Activated naive CD4-positive, alpha-beta T cell treated with anti-CD3 and anti-CD28 coated beads, Interleukin-2, amount 10 ng/mL, durations not matched to agents 7 days and 5 days (primary cell): Measurements from ENCODE around the gene BAZ2B.

ENCODE experiments used
- CTCF ChIA-PET: fragments of 350-600 bp; sonication (Branson Sonifier 250); formaldehyde crosslinking; loops from one replicate; lab custom pipeline; 2021; ENCODE audit warnings: antibody characterized with exemption; lab: Charles Lee
- DNase-seq: peaks from one replicate; pipeline ENCODE4 v3.0.0-alpha.2; 2020
- H3K27ac Mint-ChIP-seq: one replicate; pipeline ENCODE4 v1.8.0; 2021; ENCODE audit warnings: mild to moderate bottlenecking, moderate library complexity, mixed read lengths
- H3K27me3 Mint-ChIP-seq: one replicate; pipeline ENCODE4 v1.8.0; 2021; ENCODE audit warnings: mild to moderate bottlenecking, mixed read lengths
- H3K36me3 Mint-ChIP-seq: one replicate; pipeline ENCODE4 v1.8.0; 2021; ENCODE audit warnings: mixed read lengths
- H3K4me1 Mint-ChIP-seq: one replicate; pipeline ENCODE4 v1.8.0; 2021; ENCODE audit warnings: mixed read lengths
- H3K4me3 Mint-ChIP-seq: one replicate; pipeline ENCODE4 v1.8.0; 2021; ENCODE audit warnings: mild to moderate bottlenecking, moderate library complexity, mixed read lengths
- H3K9me3 Mint-ChIP-seq: one replicate; pipeline ENCODE4 v1.8.0; 2021; ENCODE audit warnings: mixed read lengths

The BAZ2B gene

GRCh38 chr2:159573294-159573693 is 43.1 kb downstream of the BAZ2B start:
- H3K27me3 Mint-ChIP-seq, result no peaks in the 10 kb centered on the region
- no peaks in the 10 kb centered on the region for H3K36me3 Mint-ChIP-seq
- H3K27ac Mint-ChIP-seq, result no peak overlapping the region
- CTCF ChIA-PET, result no interaction called here
- H3K4me3 Mint-ChIP-seq, result no peak overlapping the region
- no peaks in the 10 kb centered on the region for H3K4me1 Mint-ChIP-seq
- DNase-seq, result no peak
- H3K9me3 Mint-ChIP-seq, result no peaks in the 10 kb centered on the region

DNA sequence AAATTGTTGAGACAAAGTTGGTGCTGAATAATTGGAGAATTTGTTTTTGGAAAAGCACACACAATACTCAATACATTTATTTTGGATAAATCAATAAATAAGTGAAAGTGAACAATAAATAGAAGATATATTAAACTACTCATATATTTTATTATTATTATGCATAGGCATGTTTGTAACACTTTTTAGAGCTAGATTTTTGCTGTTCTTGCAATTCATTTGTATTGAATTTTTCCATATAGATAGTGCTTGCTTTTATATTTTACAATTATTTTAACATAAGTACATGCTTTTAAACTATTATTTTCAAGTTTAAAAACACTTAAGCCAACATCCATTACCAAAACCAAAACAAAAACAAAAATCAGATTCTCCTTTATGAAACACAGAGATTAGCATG is 43.9 kb downstream of the BAZ2B start:
- Mint-ChIP-seq H3K4me3 (no peak overlapping the region), H3K4me1 (no peaks in the 10 kb centered on the region), H3K27ac (no peak overlapping the region), H3K27me3 (no peaks in the 10 kb centered on the region), H3K36me3 (no peaks in the 10 kb centered on the region), H3K9me3 (no peaks in the 10 kb centered on the region)
- CTCF ChIA-PET, result no interaction called here
- DNase-seq, result no peak

GRCh38 chr2:159571540-159572260 is 44.6 kb downstream of the BAZ2B start:
- H3K4me1 Mint-ChIP-seq, result no peaks in the 10 kb centered on the region
- DNase-seq, result no peak
- H3K4me3 Mint-ChIP-seq, result no peak overlapping the region
- no peaks in the 10 kb centered on the region for H3K9me3 Mint-ChIP-seq
- CTCF ChIA-PET, result no interaction called here
- no peaks in the 10 kb centered on the region for H3K36me3 Mint-ChIP-seq
- no peak overlapping the region for H3K27ac Mint-ChIP-seq
- H3K27me3 Mint-ChIP-seq, result no peaks in the 10 kb centered on the region

DNA sequence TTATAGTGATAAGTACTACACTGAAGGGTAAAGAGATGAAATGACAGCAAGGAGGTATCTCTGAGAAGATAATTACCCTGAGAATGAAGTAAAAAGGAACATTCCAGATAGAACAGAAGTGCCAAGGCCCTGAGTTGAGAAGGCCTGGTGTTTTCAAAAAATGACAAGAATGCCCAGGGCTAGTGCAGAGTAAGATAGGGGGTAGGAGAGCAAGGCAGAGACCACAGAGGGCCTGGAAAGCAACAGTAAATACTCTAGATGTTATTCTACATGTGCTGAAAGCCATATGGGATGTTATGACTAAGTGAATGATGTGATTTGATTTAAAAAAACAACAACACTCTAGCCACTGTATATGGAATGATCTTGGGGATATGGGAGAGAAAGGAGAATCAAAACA is 52.3 kb downstream of the BAZ2B start:
- Mint-ChIP-seq H3K4me3 (no peak overlapping the region), H3K4me1 (no peaks in the 10 kb centered on the region), H3K36me3 (no peaks in the 10 kb centered on the region), H3K27me3 (no peaks in the 10 kb centered on the region), H3K27ac (no peak overlapping the region), H3K9me3 (no peaks in the 10 kb centered on the region)
- DNase-seq, result no peak
- CTCF ChIA-PET, result no interaction called here

DNA sequence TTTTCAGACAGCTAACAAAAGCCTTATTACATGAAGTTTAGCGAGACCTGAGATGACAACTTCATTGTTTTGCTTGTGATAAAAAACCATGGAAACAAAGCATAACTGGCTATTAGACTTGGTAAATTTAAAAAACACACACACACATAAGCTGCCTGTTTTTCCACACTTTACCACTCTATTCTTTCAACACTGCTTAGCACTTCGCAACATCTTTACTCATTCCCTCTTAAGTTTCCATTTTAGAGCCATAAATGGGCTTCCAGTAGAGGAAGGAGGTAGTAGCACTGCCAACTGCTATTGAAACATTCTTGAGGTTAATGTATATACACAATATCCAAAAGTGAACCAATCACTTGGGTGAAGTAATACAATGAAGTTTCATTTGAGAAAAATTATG is 54.1 kb downstream of the BAZ2B start:
- no peak overlapping the region for H3K4me3 Mint-ChIP-seq
- no peak overlapping the region for H3K27ac Mint-ChIP-seq
- DNase-seq, result no peak

GRCh38 chr2:159561786-159562185 is 54.6 kb downstream of the BAZ2B start:
- CTCF ChIA-PET, result no interaction called here
- H3K4me1 Mint-ChIP-seq, result no peaks in the 10 kb centered on the region

More for the DNA sequence above, 54.1 kb downstream of the BAZ2B start:
- Mint-ChIP-seq H3K36me3 (no peaks in the 10 kb centered on the region), H3K9me3 (no peaks in the 10 kb centered on the region), H3K4me1 (no peaks in the 10 kb centered on the region), H3K27me3 (no peaks in the 10 kb centered on the region)
- CTCF ChIA-PET, result no interaction called here

GRCh38 chr2:159561242-159561641 is 55.1 kb downstream of the BAZ2B start:
- Mint-ChIP-seq H3K4me1 (no peaks in the 10 kb centered on the region), H3K36me3 (no peaks in the 10 kb centered on the region), H3K4me3 (no peak overlapping the region), H3K27me3 (no peaks in the 10 kb centered on the region), H3K27ac (no peak overlapping the region), H3K9me3 (no peaks in the 10 kb centered on the region)
- DNase-seq, result no peak
- CTCF ChIA-PET, result no interaction called here

More at GRCh38 chr2:159561786-159562185, 54.6 kb downstream of the BAZ2B start:
- Mint-ChIP-seq H3K9me3 (no peaks in the 10 kb centered on the region), H3K27me3 (no peaks in the 10 kb centered on the region), H3K27ac (no peak overlapping the region), H3K4me3 (no peak overlapping the region), H3K36me3 (no peaks in the 10 kb centered on the region)
- no peak for DNase-seq

GRCh38 chr2:159559034-159559433 is 57.3 kb downstream of the BAZ2B start:
- DNase-seq, result no peak
- Mint-ChIP-seq H3K27ac (no peak overlapping the region), H3K36me3 (no peaks in the 10 kb centered on the region), H3K9me3 (no peaks in the 10 kb centered on the region), H3K27me3 (no peaks in the 10 kb centered on the region), H3K4me1 (no peaks in the 10 kb centered on the region), H3K4me3 (no peak overlapping the region)
- CTCF ChIA-PET, result no interaction called here

- Mint-ChIP-seq H3K36me3 (no peaks in the 10 kb centered on the region), H3K9me3 (no peaks in the 10 kb centered on the region), H3K27ac (no peak overlapping the region), H3K27me3 (no peaks in the 10 kb centered on the region), H3K4me1 (no peaks in the 10 kb centered on the region), H3K4me3 (no peak overlapping the region)
- CTCF ChIA-PET, result no interaction called here
- no peak for DNase-seq
These were observed 57.9 kb downstream of the BAZ2B start for GRCh38 chr2:159558479-159558878.

DNA sequence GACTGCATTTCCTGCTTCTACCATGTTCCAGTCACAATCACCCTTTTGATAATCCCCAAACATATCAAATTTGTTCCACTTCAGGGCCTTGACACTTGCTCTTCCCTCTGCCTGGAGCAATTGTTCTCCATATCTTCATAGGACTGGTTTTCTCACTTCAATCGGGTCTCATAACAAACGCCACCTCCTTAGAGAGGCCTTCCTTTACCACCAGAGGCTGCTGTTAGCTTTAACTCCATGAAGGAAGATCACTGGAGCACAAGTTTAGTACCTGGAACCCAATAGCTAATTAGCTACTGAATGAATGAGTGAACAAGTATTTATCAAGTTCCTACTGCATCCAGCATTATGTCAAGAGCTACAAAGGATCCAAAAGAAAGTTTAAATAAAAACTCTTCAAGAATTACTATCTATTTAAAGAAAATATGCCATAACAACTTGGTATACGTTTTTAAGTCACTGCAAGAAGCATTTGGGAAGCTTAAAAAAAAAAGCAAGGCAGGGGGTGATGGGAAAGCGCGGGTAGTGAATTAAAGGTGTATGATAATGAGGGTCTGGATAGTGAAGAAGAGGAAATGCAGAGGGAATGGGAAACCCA is 58.8 kb downstream of the BAZ2B start:
- no peaks in the 10 kb centered on the region for H3K36me3 Mint-ChIP-seq
- no peaks in the 10 kb centered on the region for H3K27me3 Mint-ChIP-seq
- no peaks in the 10 kb centered on the region for H3K4me1 Mint-ChIP-seq
- no peak overlapping the region for H3K27ac Mint-ChIP-seq
- no peak for DNase-seq
- no peaks in the 10 kb centered on the region for H3K9me3 Mint-ChIP-seq
- CTCF ChIA-PET, result no interaction called here
- H3K4me3 Mint-ChIP-seq, result no peak overlapping the region

DNA sequence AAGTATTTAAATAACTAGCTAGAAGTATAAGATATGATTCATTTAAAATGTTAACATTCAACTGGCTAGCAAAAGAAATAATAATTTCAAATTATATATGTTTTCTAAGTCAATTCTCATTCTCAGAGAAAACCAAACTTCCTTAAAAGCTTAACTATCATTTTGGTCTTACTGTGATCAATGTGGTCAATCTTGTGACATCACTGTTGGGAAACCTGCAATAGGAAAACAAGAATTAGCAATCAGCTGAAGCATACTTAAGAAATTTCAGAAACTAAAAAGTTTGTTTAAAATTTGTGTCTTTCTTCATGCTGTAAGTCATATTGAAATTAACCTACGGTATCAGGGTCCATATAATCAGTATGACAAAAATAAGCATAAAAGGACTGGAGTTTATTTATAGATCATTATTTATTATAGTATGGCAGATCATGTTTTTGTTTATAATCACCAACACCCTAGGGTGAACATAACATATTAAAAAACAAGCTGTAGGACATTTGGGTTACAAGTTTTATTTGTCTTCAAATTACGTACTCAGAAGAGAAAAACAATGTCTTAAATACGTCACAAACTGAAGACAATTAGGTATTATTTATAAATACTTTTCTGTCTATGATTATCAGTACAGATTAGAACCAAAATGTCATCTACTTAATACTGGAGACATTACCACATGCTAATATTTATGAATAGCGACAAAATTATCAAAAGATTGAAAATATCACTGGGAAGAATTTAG is 60.5 kb downstream of the BAZ2B start:
- Mint-ChIP-seq H3K27me3 (no peaks in the 10 kb centered on the region), H3K27ac (no peak overlapping the region), H3K36me3 (no peaks in the 10 kb centered on the region), H3K4me1 (no peaks in the 10 kb centered on the region), H3K9me3 (no peaks in the 10 kb centered on the region), H3K4me3 (no peak overlapping the region)
- CTCF ChIA-PET, result no interaction called here
- no peak for DNase-seq

DNA sequence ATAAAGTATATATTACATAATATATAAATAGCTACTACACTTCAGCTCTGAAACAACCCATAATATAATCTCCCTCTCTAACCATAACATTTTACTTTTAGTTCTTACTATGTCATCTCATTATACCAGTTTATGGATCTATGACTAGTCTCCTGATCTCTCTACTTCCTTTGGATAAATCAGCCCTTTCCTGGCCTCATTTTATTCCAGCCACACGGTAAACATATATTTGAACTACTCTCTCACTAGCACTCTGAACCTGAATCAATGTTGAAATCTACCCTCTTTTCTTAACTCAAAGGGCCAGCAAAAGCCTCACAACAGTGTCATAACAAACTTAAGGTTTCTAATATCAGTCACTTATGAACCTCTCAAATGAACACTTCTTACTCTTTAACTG is 62.6 kb downstream of the BAZ2B start:
- H3K4me3 Mint-ChIP-seq, result no peak overlapping the region
- H3K27me3 Mint-ChIP-seq, result no peaks in the 10 kb centered on the region
- CTCF ChIA-PET, result no interaction called here
- DNase-seq, result no peak
- H3K36me3 Mint-ChIP-seq, result no peaks in the 10 kb centered on the region
- H3K27ac Mint-ChIP-seq, result no peak overlapping the region
- H3K4me1 Mint-ChIP-seq, result peaks cover 2% of the 10 kb centered on the region
- H3K9me3 Mint-ChIP-seq, result no peaks in the 10 kb centered on the region

DNA sequence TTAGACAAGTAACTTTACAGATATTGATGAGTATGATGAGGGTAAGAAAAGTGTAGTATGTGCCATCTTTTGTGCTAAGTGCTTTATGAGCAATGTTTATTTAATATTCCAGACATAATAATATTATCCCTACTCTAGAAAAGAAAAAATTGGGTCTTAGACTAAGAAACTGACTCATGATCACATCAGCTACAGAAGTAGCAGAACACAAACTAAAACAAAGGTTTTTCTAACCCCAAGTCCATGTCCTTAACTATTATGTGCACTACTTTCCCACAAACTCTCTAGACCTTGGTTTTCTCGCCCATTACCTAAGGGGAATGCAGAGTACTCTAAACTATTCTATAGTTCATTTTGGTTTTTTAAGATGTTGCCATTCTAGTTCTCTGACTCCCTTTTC is 64.5 kb downstream of the BAZ2B start:
- H3K27me3 Mint-ChIP-seq, result no peaks in the 10 kb centered on the region
- H3K4me3 Mint-ChIP-seq, result no peak overlapping the region
- no peak overlapping the region for H3K27ac Mint-ChIP-seq
- H3K9me3 Mint-ChIP-seq, result no peaks in the 10 kb centered on the region
- no peaks in the 10 kb centered on the region for H3K36me3 Mint-ChIP-seq
- peaks cover 2% of the 10 kb centered on the region for H3K4me1 Mint-ChIP-seq
- CTCF ChIA-PET, result no interaction called here
- DNase-seq, result no peak

GRCh38 chr2:159550231-159550630 is 66.1 kb downstream of the BAZ2B start:
- peaks cover 2% of the 10 kb centered on the region for H3K4me1 Mint-ChIP-seq
- CTCF ChIA-PET, result no interaction called here
- DNase-seq, result no peak
- H3K27me3 Mint-ChIP-seq, result no peaks in the 10 kb centered on the region
- H3K4me3 Mint-ChIP-seq, result no peak overlapping the region
- no peaks in the 10 kb centered on the region for H3K9me3 Mint-ChIP-seq
- H3K36me3 Mint-ChIP-seq, result no peaks in the 10 kb centered on the region
- no peak overlapping the region for H3K27ac Mint-ChIP-seq

DNA sequence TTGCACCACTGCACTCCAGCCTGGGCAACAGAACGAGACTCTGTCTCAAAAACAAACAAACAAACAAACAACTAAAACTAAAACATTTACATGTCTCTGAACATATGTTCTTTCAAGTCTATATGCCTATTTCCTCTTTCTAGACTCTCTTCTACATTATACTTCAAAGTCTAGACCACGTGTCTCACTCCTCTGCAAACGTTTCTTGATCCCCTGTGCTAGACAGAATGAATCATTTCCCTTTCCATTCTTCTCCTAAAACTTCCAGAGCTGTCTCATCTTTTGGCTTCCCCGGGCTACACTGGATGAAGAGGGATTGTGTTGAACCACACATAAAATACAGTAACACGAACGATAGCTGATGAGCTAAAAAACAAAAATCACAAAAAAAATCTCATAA is 67.1 kb downstream of the BAZ2B start:
- Mint-ChIP-seq H3K27me3 (no peaks in the 10 kb centered on the region), H3K4me3 (no peak overlapping the region), H3K27ac (no peak overlapping the region), H3K36me3 (no peaks in the 10 kb centered on the region), H3K9me3 (no peaks in the 10 kb centered on the region), H3K4me1 (peaks cover 2% of the 10 kb centered on the region)
- CTCF ChIA-PET, result no interaction called here
- no peak for DNase-seq
